ENCODE data around the gene EVC.
A peak's percentile ranks its signal among the peaks of the same experiment; 100 is the strongest.

Gene EVC

GRCh38 chr4:5732158-5732557 is 21.2 kb downstream of the EVC start:
- DNase-seq (ENCODE audit: low spot score) = no peak

- DNase-seq (ENCODE audit: low spot score) = no peak
These were observed 23.9 kb downstream of the EVC start for GRCh38 chr4:5734853-5735252.

GRCh38 chr4:5735463-5735862 is 24.5 kb downstream of the EVC start:
- DNase-seq (ENCODE audit: low spot score) = no peak

GRCh38 chr4:5738061-5738460 is 27.1 kb downstream of the EVC start:
- no peak for DNase-seq (ENCODE audit: low spot score)

GRCh38 chr4:5742388-5742787 is 31.4 kb downstream of the EVC start:
- no peak for DNase-seq (ENCODE audit: low spot score)

- DNase-seq (ENCODE audit: low spot score) = no peak
These were observed 32.0 kb downstream of the EVC start for GRCh38 chr4:5742968-5743367.

GRCh38 chr4:5746250-5746649 is 35.2 kb downstream of the EVC start:
- DNase-seq (ENCODE audit: low spot score) = no peak

GRCh38 chr4:5746829-5747737 is 36.1 kb downstream of the EVC start:
- peak; percentile 67 for DNase-seq (ENCODE audit: low spot score)

- peak; percentile 88 for DNase-seq (ENCODE audit: low spot score)
These were observed 36.9 kb downstream of the EVC start for GRCh38 chr4:5747738-5748375.

- DNase-seq (ENCODE audit: low spot score) = no peak
These were observed 38.6 kb downstream of the EVC start for GRCh38 chr4:5749568-5749967.

- DNase-seq (ENCODE audit: low spot score) = peak; percentile 61
These were observed 39.3 kb downstream of the EVC start for GRCh38 chr4:5750052-5750945.

- no peak for DNase-seq (ENCODE audit: low spot score)
These were observed 40.1 kb downstream of the EVC start for GRCh38 chr4:5750946-5751665.

- no peak for DNase-seq (ENCODE audit: low spot score)
These were observed 40.8 kb downstream of the EVC start for GRCh38 chr4:5751666-5752375.

GRCh38 chr4:5752376-5753184 is 41.6 kb downstream of the EVC start:
- peak; percentile 34 for DNase-seq (ENCODE audit: low spot score)

GRCh38 chr4:5753366-5753765 is 42.4 kb downstream of the EVC start:
- no peak for DNase-seq (ENCODE audit: low spot score)

GRCh38 chr4:5753766-5754528 is 42.9 kb downstream of the EVC start:
- DNase-seq (ENCODE audit: low spot score) = peak; percentile 89

GRCh38 chr4:5754529-5754881 is 43.5 kb downstream of the EVC start:
- DNase-seq (ENCODE audit: low spot score) = no peak

- no peak for DNase-seq (ENCODE audit: low spot score)
These were observed 44.2 kb downstream of the EVC start for GRCh38 chr4:5755161-5755560.

- no peak for DNase-seq (ENCODE audit: low spot score)
These were observed 44.7 kb downstream of the EVC start for GRCh38 chr4:5755679-5756078.

GRCh38 chr4:5756271-5756670 is 45.3 kb downstream of the EVC start:
- DNase-seq (ENCODE audit: low spot score) = no peak

Measured in hepatic stellate cell (primary cell).